HepG2 (cell line): ENCODE data around the gene RLF. TPM values are rescaled to one million over a fixed set of nuclear protein-coding genes. Genes with fewer than 3 reads are reported as not detected.

Source experiments
- CREB1 ChIP-seq, 2 experiments: fragments of 450-650 bp in 1 of 2; IDR thresholded peaks; 2 replicates each; pipeline ENCODE4 v1.6.1; 2016 to 2017; ENCODE audit warnings: control low read depth in 1 of 2, mild to moderate bottlenecking in 1 of 2, missing compliant biosample characterization in 1 of 2, missing genetic modification characterization in 1 of 2
- IRF2 ChIP-seq: IDR thresholded peaks from 2 replicates; pipeline ENCODE4 v1.6.1; 2018; ENCODE audit warnings: missing genetic modification reagents, missing compliant biosample characterization
- LCORL ChIP-seq, 2 experiments: fragments of 450-650 bp in 1 of 2; sonication (generic) in 1 of 2; formaldehyde crosslinking in 1 of 2; IDR thresholded peaks; 2 replicates each; pipeline versions ENCODE4 v1.5.0 to v1.6.1; 2017 to 2020; ENCODE audit warnings: antibody characterized with exemption in 1 of 2, missing genetic modification reagents in 1 of 2
- PHF21A ChIP-seq: sonication (generic); formaldehyde crosslinking; IDR thresholded peaks from 2 replicates; pipeline ENCODE4 v1.5.0; 2020; ENCODE audit warnings: mild to moderate bottlenecking, missing genetic modification reagents
- RNF2 ChIP-seq: fragments of 450-650 bp; conservative IDR thresholded peaks from 2 replicates; pipeline ENCODE4 v1.6.1; 2016; ENCODE audit warnings: low read depth
- SPEN ChIP-seq: sonication (generic); formaldehyde crosslinking; IDR thresholded peaks from 2 replicates; pipeline ENCODE4 v1.5.1; 2020; ENCODE audit warnings: low read depth, mild to moderate bottlenecking, missing genetic modification reagents
- ZNF350 ChIP-seq: sonication (generic); formaldehyde crosslinking; IDR thresholded peaks from 2 replicates; pipeline ENCODE4 v1.4.0; 2020; ENCODE audit warnings: mild to moderate bottlenecking, low read depth, missing genetic modification reagents, borderline replicate concordance
- ZNF775 ChIP-seq: sonication (generic); formaldehyde crosslinking; IDR thresholded peaks from 2 replicates; pipeline ENCODE4 v1.4.0; 2020; ENCODE audit warnings: missing genetic modification reagents, mild to moderate bottlenecking, moderate library complexity, borderline replicate concordance
- polyA plus RNA-seq, 8 experiments: library from polyadenylated mRNA; depleted of rRNA in 3 of 8; stranded (reverse) in 7 of 8; unstranded in 1 of 8; fragments of >200 nt; fragmentation: Illumina TruSeq in 4 of 8; extraction: Trizol in 4 of 8; gene quantifications; 2 replicates each; pipeline versions ENCODE4 v1.2.1 to v1.2.3, GENCODE V29; 2011 to 2016; ENCODE audit warnings: low read depth in 4 of 8, missing spikeins in 1 of 8, mixed read lengths in 1 of 8; ENCODE audit not compliant: insufficient read depth in 1 of 8
- total RNA-seq, 5 experiments: library from RNA; depleted of rRNA; stranded (reverse); fragments of >200 nt; fragmentation: Illumina TruSeq; extraction: Trizol; gene quantifications; 2 replicates each; pipeline ENCODE4 v1.2.3, GENCODE V29; 2016; ENCODE audit warnings: low read depth in 1 of 5
- TF ChIP-seq, protein P1 (sequence below): sonication (generic); formaldehyde crosslinking; IDR thresholded peaks from 2 replicates; pipeline ENCODE4 v1.5.0; 2020; ENCODE audit warnings: mild to moderate bottlenecking, missing genetic modification reagents, borderline replicate concordance
- TF ChIP-seq, protein P2 (sequence below): sonication (generic); formaldehyde crosslinking; IDR thresholded peaks from 2 replicates; pipeline ENCODE4 v1.4.0; 2020; ENCODE audit warnings: mild to moderate bottlenecking, missing genetic modification reagents
- TF ChIP-seq, protein P3 (sequence below): sonication (generic); formaldehyde crosslinking; IDR thresholded peaks from 2 replicates; pipeline ENCODE4 v1.4.0; 2020; ENCODE audit warnings: missing genetic modification reagents, mild to moderate bottlenecking, borderline replicate concordance
- TF ChIP-seq, protein P4 (sequence below): sonication (generic); formaldehyde crosslinking; IDR thresholded peaks from 2 replicates; pipeline ENCODE4 v1.8.0; 2022; ENCODE audit warnings: missing genetic modification reagents, low read depth, mild to moderate bottlenecking, borderline replicate concordance
- TF ChIP-seq, protein P5 (sequence below): sonication (generic); formaldehyde crosslinking; IDR thresholded peaks from 2 replicates; pipeline ENCODE4 v1.4.0; 2020; ENCODE audit warnings: missing genetic modification reagents

The RLF gene
- total and polyA plus RNA-seq, 2 of the 13 experiments (the other 11 are each of a cell fraction or from before 2014, with no cell fraction given), result 9.0 to 15.7 TPM

DNA sequence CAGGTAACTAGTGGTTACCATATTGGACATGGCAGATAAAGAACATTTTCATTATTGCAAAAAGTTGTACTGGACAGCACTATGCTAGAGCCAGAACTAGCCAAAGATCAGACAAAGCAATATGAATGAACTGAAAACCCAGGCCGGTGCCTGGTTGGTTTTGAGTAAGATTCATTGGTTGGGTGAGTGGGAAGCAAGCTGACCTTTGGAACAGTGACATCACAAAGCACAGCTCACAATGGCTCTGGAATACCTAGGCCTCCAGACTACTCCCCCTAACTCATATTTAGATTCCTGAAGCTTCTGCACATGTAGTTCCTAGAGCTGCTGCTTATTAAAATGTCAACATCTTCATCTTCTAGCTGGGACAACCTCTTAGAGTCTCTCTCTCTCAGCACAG, 86.5 kb downstream of the RLF start, which contains the start of gene TMCO2 (continued):
- TF ChIP-seq, protein P1, sequence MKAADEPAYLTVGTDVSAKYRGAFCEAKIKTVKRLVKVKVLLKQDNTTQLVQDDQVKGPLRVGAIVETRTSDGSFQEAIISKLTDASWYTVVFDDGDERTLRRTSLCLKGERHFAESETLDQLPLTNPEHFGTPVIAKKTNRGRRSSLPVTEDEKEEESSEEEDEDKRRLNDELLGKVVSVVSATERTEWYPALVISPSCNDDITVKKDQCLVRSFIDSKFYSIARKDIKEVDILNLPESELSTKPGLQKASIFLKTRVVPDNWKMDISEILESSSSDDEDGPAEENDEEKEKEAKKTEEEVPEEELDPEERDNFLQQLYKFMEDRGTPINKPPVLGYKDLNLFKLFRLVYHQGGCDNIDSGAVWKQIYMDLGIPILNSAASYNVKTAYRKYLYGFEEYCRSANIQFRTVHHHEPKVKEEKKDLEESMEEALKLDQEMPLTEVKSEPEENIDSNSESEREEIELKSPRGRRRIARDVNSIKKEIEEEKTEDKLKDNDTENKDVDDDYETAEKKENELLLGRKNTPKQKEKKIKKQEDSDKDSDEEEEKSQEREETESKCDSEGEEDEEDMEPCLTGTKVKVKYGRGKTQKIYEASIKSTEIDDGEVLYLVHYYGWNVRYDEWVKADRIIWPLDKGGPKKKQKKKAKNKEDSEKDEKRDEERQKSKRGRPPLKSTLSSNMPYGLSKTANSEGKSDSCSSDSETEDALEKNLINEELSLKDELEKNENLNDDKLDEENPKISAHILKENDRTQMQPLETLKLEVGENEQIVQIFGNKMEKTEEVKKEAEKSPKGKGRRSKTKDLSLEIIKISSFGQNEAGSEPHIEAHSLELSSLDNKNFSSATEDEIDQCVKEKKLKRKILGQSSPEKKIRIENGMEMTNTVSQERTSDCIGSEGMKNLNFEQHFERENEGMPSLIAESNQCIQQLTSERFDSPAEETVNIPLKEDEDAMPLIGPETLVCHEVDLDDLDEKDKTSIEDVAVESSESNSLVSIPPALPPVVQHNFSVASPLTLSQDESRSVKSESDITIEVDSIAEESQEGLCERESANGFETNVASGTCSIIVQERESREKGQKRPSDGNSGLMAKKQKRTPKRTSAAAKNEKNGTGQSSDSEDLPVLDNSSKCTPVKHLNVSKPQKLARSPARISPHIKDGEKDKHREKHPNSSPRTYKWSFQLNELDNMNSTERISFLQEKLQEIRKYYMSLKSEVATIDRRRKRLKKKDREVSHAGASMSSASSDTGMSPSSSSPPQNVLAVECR, result peak; percentile 37; the same call in 1 of the 2 replicates
- TF ChIP-seq, protein P2, sequence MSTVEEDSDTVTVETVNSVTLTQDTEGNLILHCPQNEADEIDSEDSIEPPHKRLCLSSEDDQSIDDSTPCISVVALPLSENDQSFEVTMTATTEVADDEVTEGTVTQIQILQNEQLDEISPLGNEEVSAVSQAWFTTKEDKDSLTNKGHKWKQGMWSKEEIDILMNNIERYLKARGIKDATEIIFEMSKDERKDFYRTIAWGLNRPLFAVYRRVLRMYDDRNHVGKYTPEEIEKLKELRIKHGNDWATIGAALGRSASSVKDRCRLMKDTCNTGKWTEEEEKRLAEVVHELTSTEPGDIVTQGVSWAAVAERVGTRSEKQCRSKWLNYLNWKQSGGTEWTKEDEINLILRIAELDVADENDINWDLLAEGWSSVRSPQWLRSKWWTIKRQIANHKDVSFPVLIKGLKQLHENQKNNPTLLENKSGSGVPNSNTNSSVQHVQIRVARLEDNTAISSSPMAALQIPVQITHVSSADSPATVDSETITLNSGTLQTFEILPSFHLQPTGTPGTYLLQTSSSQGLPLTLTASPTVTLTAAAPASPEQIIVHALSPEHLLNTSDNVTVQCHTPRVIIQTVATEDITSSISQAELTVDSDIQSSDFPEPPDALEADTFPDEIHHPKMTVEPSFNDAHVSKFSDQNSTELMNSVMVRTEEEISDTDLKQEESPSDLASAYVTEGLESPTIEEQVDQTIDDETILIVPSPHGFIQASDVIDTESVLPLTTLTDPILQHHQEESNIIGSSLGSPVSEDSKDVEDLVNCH (CRISPR knock-in tag), result no peak
- TF ChIP-seq ZNF775 (CRISPR knock-in tag) (no peak), LCORL (IDR thresholded peaks at IDR 0.05) (no peak), LCORL (CRISPR knock-in tag; IDR thresholded peaks at IDR 0.05) (0 out of 2 replicates have a peak, but pooled peaks have one; percentile 30), PHF21A (CRISPR knock-in tag) (0 out of 2 replicates have a peak, but pooled peaks have one; percentile 23), ZNF350 (CRISPR knock-in tag) (no peak), RNF2 (no peak), SPEN (CRISPR knock-in tag) (peak; percentile 22; the same call in 1 of the 2 replicates), CREB1 (IDR thresholded peaks at IDR 0.05) (peak; percentile 66), CREB1 (CRISPR knock-in tag; IDR thresholded peaks at IDR 0.05) (peak; percentile 81), IRF2 (CRISPR knock-in tag) (no peak)
- TF ChIP-seq, protein P3, sequence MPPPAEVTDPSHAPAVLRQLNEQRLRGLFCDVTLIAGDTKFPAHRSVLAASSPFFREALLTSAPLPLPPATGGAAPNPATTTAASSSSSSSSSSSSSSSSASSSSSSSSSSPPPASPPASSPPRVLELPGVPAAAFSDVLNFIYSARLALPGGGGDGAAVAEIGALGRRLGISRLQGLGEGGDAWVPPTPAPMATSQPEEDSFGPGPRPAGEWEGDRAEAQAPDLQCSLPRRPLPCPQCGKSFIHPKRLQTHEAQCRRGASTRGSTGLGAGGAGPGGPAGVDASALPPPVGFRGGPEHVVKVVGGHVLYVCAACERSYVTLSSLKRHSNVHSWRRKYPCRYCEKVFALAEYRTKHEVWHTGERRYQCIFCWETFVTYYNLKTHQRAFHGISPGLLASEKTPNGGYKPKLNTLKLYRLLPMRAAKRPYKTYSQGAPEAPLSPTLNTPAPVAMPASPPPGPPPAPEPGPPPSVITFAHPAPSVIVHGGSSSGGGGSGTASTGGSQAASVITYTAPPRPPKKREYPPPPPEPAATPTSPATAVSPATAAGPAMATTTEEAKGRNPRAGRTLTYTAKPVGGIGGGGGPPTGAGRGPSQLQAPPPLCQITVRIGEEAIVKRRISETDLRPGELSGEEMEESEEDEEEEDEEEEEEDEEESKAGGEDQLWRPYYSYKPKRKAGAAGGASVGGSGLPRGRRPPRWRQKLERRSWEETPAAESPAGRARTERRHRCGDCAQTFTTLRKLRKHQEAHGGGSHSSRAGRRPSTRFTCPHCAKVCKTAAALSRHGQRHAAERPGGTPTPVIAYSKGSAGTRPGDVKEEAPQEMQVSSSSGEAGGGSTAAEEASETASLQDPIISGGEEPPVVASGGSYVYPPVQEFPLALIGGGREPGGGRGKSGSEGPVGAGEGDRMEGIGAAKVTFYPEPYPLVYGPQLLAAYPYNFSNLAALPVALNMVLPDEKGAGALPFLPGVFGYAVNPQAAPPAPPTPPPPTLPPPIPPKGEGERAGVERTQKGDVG, result no peak
- TF ChIP-seq, protein P4, sequence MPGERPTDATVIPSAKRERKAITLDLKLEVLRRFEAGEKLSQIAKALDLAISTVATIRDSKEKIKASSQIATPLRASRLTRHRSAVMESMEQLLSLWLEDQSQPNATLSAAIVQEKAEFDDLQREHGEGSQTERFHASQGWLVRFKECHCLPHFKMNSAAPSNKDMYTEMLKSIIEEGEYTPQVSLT, result no peak
- TF ChIP-seq, protein P5, sequence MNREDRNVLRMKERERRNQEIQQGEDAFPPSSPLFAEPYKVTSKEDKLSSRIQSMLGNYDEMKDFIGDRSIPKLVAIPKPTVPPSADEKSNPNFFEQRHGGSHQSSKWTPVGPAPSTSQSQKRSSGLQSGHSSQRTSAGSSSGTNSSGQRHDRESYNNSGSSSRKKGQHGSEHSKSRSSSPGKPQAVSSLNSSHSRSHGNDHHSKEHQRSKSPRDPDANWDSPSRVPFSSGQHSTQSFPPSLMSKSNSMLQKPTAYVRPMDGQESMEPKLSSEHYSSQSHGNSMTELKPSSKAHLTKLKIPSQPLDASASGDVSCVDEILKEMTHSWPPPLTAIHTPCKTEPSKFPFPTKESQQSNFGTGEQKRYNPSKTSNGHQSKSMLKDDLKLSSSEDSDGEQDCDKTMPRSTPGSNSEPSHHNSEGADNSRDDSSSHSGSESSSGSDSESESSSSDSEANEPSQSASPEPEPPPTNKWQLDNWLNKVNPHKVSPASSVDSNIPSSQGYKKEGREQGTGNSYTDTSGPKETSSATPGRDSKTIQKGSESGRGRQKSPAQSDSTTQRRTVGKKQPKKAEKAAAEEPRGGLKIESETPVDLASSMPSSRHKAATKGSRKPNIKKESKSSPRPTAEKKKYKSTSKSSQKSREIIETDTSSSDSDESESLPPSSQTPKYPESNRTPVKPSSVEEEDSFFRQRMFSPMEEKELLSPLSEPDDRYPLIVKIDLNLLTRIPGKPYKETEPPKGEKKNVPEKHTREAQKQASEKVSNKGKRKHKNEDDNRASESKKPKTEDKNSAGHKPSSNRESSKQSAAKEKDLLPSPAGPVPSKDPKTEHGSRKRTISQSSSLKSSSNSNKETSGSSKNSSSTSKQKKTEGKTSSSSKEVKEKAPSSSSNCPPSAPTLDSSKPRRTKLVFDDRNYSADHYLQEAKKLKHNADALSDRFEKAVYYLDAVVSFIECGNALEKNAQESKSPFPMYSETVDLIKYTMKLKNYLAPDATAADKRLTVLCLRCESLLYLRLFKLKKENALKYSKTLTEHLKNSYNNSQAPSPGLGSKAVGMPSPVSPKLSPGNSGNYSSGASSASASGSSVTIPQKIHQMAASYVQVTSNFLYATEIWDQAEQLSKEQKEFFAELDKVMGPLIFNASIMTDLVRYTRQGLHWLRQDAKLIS (CRISPR knock-in tag), result no peak
